ENCODE data around the gene ABCA1.

The ABCA1 gene

DNA sequence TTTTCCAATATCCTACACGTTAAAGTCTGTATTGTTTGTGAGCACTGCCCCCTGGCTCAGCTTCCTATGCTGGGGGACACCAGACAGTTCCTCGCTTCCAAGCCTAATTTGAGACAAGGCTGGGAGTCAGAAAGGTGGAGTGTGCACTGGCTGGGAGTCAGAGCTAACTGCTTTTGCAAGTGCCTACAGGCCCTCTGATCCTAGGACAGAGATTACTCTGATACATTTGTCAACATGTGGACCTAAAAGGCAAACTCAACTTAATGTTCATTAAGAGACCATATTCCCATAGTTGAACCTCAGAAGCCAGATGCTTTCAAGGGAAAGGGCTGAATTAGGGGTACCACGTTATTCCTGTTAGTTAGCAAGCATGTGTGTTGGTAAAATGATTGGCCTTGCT lies 83.2 kb downstream of the ABCA1 start:
- Histone ChIP-seq H3K4me3 (ENCODE audit: low read depth, low read length) (no peak overlapping the region), H3K36me3 (ENCODE audit: control insufficient read depth, insufficient read depth, low read length) (peaks cover 6% of the 10 kb centered on the region), H3K9ac (ENCODE audit: low read depth, low read length) (no peak overlapping the region), H3K4me1 (ENCODE audit: control insufficient read depth, insufficient read depth, low read length) (peaks cover 3% of the 10 kb centered on the region), H3K27me3 (ENCODE audit: control insufficient read depth, insufficient read depth, low read length) (no peaks in the 10 kb centered on the region), H3K9me3 (ENCODE audit: control insufficient read depth, insufficient read depth, low read length) (no peaks in the 10 kb centered on the region)

DNA sequence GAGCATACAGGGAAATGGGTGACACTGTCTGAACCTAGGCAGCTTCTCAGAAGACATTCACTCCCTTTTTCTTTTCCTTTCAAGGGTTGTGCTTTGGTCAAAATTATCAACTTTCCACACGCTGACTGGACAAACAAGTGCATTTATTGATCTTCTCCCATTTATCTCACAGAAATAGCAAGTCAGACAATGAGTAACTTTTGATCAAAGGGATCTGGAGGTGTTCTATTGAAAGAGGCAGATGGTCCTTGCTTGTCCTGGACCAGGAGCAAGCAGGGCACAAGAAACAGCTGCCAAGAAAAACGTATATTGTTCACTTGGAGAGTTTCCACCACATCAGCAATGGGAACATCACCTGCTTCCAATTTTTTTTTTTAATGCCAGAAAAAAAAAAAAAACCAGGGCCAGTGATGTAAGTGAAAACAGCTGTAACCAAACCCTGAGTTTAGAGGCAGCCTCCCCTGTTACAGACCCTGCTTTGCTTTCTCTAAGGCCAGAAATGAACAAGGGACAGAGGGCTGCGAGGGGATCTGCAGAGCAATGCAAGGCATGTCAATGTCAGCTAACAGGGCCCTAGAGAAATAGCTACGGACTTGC lies 84.2 kb downstream of the ABCA1 start:
- H3K9me3 ChIP-seq (ENCODE audit: control insufficient read depth, insufficient read depth, low read length), result no peaks in the 10 kb centered on the region
- H3K4me1 ChIP-seq (ENCODE audit: control insufficient read depth, insufficient read depth, low read length), result peaks cover 3% of the 10 kb centered on the region
- H3K27me3 ChIP-seq (ENCODE audit: control insufficient read depth, insufficient read depth, low read length), result no peaks in the 10 kb centered on the region
- H3K36me3 ChIP-seq (ENCODE audit: control insufficient read depth, insufficient read depth, low read length), result peaks cover 6% of the 10 kb centered on the region
- no peak overlapping the region for H3K9ac ChIP-seq (ENCODE audit: low read depth, low read length)
- H3K4me3 ChIP-seq (ENCODE audit: low read depth, low read length), result no peak overlapping the region

DNA sequence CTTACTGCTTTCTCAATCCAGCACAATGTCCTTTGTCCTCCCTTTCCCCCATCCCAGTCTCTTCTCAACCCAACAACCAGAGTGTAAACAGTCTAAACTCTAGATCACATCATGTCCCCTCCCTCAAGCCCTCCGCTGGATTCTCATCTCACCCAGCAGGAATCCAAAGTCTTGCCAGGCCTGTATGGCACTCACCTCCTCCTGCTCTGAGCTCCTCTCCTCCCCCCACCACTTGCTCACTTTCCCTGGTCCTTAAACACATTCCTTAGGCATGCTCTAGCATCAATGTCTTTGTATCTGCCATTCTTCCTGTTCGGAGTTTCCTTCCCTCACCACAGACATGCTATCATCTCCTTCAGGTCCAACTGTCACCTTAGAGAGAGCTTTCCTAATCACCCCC lies 85.3 kb downstream of the ABCA1 start:
- H3K27me3 ChIP-seq (ENCODE audit: control insufficient read depth, insufficient read depth, low read length), result no peaks in the 10 kb centered on the region
- no peak overlapping the region for H3K9ac ChIP-seq (ENCODE audit: low read depth, low read length)
- H3K4me1 ChIP-seq (ENCODE audit: control insufficient read depth, insufficient read depth, low read length), result peaks cover 3% of the 10 kb centered on the region
- no peaks in the 10 kb centered on the region for H3K9me3 ChIP-seq (ENCODE audit: control insufficient read depth, insufficient read depth, low read length)
- H3K4me3 ChIP-seq (ENCODE audit: low read depth, low read length), result no peak overlapping the region
- peaks cover 6% of the 10 kb centered on the region for H3K36me3 ChIP-seq (ENCODE audit: control insufficient read depth, insufficient read depth, low read length)

DNA sequence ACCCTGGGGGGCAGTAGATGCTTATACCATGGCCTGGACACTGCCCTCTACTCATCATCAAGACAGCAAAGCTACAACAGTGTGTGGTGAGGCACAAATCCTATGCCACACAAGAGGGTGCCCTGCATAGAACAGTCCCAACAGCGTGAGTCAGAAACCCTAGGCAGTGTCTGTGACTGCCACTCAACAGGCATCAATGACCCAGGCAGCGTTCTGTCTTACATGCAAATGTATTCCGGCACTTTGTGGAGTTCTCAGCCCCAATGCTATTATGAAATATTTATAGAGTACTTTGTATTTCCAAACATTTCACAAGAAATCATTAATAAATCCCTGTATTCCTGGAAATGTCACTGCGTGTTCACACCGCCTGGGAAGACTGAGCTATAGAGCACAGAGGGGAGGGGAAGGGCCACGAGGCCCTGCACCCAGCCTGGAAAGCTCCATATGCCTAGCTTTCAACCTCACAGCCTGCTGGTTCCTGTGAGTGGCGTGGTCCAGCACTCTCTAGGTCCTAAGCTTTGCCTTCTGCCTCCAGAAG lies 86.3 kb downstream of the ABCA1 start:
- peaks cover 3% of the 10 kb centered on the region for H3K4me1 ChIP-seq (ENCODE audit: control insufficient read depth, insufficient read depth, low read length)
- peaks cover 8% of the 10 kb centered on the region for H3K36me3 ChIP-seq (ENCODE audit: control insufficient read depth, insufficient read depth, low read length)
- H3K9ac ChIP-seq (ENCODE audit: low read depth, low read length), result no peak overlapping the region
- H3K27me3 ChIP-seq (ENCODE audit: control insufficient read depth, insufficient read depth, low read length), result no peaks in the 10 kb centered on the region
- H3K4me3 ChIP-seq (ENCODE audit: low read depth, low read length), result no peak overlapping the region
- H3K9me3 ChIP-seq (ENCODE audit: control insufficient read depth, insufficient read depth, low read length), result no peaks in the 10 kb centered on the region

DNA sequence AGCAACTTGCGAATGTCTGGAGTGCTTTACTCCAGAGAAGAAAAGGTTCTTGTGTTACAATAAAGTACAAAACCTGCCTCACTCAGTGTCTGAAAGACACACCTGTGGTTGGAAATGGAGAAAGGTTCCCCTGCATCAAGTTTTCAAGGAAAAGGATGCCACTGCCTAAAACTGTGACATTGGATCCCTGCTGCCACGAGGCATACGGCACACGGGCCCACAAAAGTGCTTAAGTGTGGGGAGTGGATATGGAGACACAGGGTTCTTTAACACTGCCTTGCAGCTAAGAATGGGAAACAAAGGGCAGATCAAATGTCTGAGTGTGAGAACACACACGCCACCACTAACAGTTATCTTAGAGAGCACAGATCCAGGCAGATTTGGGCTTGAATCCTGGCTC lies 89.0 kb downstream of the ABCA1 start:
- Histone ChIP-seq H3K36me3 (ENCODE audit: control insufficient read depth, insufficient read depth, low read length) (peaks cover 11% of the 10 kb centered on the region), H3K4me1 (ENCODE audit: control insufficient read depth, insufficient read depth, low read length) (peaks cover 3% of the 10 kb centered on the region), H3K4me3 (ENCODE audit: low read depth, low read length) (no peak overlapping the region), H3K27me3 (ENCODE audit: control insufficient read depth, insufficient read depth, low read length) (no peaks in the 10 kb centered on the region), H3K9me3 (ENCODE audit: control insufficient read depth, insufficient read depth, low read length) (no peaks in the 10 kb centered on the region), H3K9ac (ENCODE audit: low read depth, low read length) (no peak overlapping the region)

DNA sequence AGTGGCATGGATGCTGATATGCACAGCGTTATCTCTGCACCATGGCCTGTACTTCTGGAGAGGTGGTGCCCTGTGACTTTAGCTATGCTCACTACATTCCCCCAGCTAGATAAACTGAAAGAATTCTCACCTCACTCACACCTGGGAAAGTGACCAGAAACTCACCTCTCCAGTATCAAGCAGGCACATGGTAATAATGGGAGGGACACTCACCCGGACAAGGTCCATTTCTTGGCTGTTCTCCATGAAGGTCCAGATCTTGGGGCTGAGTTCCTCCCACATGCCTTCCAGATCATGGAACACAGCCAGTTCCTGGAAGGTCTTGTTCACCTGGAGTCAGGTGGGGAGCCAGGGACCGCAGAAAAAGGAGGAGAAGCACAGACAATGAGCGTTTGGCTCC lies 91.2 kb downstream of the ABCA1 start:
- Histone ChIP-seq H3K4me3 (ENCODE audit: low read depth, low read length) (no peak overlapping the region), H3K36me3 (ENCODE audit: control insufficient read depth, insufficient read depth, low read length) (peaks cover 9% of the 10 kb centered on the region), H3K9ac (ENCODE audit: low read depth, low read length) (no peak overlapping the region), H3K27me3 (ENCODE audit: control insufficient read depth, insufficient read depth, low read length) (no peaks in the 10 kb centered on the region), H3K9me3 (ENCODE audit: control insufficient read depth, insufficient read depth, low read length) (no peaks in the 10 kb centered on the region), H3K4me1 (ENCODE audit: control insufficient read depth, insufficient read depth, low read length) (no peaks in the 10 kb centered on the region)

DNA sequence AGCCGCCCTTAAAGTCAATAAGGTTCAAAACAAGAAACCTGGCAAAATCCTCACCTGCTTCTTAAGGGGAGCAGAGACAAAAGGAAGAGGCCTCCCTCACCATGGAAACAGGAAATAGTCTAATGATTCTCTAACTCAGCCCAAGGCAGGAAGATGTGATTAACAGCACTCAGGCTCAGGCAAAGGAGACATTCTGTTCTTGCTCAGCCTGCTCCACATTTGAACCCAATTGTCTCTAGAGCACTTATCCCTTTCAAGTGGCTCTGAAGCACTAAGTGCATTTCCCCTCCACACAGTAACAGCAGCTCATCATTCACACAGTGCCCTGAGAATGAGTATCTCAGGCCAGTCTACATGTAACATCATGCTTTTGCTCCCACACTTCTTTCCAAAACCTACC lies 91.7 kb downstream of the ABCA1 start:
- H3K9me3 ChIP-seq (ENCODE audit: control insufficient read depth, insufficient read depth, low read length), result no peaks in the 10 kb centered on the region
- H3K27me3 ChIP-seq (ENCODE audit: control insufficient read depth, insufficient read depth, low read length), result no peaks in the 10 kb centered on the region
- H3K4me3 ChIP-seq (ENCODE audit: low read depth, low read length), result no peak overlapping the region
- H3K36me3 ChIP-seq (ENCODE audit: control insufficient read depth, insufficient read depth, low read length), result peaks cover 9% of the 10 kb centered on the region
- H3K4me1 ChIP-seq (ENCODE audit: control insufficient read depth, insufficient read depth, low read length), result no peaks in the 10 kb centered on the region
- no peak overlapping the region for H3K9ac ChIP-seq (ENCODE audit: low read depth, low read length)

DNA sequence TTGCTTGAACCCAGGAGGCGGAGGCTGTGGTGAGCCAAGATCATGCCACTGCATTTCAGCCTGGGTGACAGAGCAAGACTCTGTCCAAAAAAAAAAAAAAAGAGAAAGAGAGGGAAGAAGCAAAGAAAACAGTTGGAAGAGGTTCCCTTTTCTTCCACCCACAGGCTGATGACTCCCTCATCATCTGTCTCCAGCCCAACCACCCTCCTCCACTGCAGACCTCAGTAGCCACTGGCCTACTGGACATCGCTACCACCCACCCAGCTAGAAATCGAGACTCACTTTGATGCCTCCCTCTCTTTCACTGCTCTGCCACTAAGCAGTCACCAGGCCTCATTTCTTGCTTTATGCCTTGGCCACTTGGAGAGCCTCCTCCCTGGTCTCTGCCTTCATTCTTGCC lies 92.8 kb downstream of the ABCA1 start:
- peaks cover 7% of the 10 kb centered on the region for H3K36me3 ChIP-seq (ENCODE audit: control insufficient read depth, insufficient read depth, low read length)
- no peak overlapping the region for H3K4me3 ChIP-seq (ENCODE audit: low read depth, low read length)
- H3K9ac ChIP-seq (ENCODE audit: low read depth, low read length), result no peak overlapping the region
- no peaks in the 10 kb centered on the region for H3K9me3 ChIP-seq (ENCODE audit: control insufficient read depth, insufficient read depth, low read length)
- H3K4me1 ChIP-seq (ENCODE audit: control insufficient read depth, insufficient read depth, low read length), result no peaks in the 10 kb centered on the region
- no peaks in the 10 kb centered on the region for H3K27me3 ChIP-seq (ENCODE audit: control insufficient read depth, insufficient read depth, low read length)

DNA sequence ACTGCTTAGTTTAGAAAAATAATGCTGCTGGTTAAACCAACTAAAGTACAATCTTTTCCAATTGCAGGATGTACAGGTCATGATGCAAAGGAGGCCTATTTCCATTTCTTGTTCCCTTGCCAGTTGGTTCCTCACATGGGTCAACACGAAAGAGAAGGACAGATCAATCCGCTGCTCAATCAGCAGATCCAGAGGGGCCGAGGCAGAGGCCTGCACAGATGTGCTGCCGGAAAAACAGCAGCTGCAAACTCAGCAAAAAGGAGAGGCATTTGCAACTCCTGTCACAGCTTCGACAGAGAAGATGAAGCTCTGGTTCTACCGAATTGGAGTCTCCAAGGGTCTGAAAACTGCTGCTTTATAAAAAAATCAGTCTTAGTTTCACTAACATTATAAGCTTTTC lies 94.3 kb downstream of the ABCA1 start:
- Histone ChIP-seq H3K4me1 (ENCODE audit: control insufficient read depth, insufficient read depth, low read length) (no peaks in the 10 kb centered on the region), H3K9me3 (ENCODE audit: control insufficient read depth, insufficient read depth, low read length) (no peaks in the 10 kb centered on the region), H3K9ac (ENCODE audit: low read depth, low read length) (no peak overlapping the region), H3K4me3 (ENCODE audit: low read depth, low read length) (no peak overlapping the region), H3K36me3 (ENCODE audit: control insufficient read depth, insufficient read depth, low read length) (peaks cover 6% of the 10 kb centered on the region), H3K27me3 (ENCODE audit: control insufficient read depth, insufficient read depth, low read length) (no peaks in the 10 kb centered on the region)

DNA sequence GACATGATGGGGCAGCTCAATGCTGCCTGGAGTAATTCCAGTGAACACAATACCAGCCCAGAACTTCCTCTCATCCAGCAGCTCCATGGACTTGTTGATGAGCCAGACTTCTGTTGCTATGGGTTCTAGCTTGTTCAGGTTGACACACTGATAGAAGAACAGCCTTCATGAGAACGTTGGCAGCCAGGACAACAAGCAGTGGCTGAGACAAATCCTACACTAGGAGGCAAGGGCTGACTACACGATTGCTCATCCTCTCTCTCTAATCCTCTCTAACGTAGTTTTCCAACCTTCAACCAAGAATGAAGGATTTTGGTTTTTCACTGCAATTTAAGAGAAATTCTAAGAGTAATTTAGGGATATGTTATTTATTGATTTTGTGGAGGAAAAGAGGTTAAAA lies 96.3 kb downstream of the ABCA1 start:
- no peak overlapping the region for H3K4me3 ChIP-seq (ENCODE audit: low read depth, low read length)
- H3K27me3 ChIP-seq (ENCODE audit: control insufficient read depth, insufficient read depth, low read length), result no peaks in the 10 kb centered on the region
- no peaks in the 10 kb centered on the region for H3K9me3 ChIP-seq (ENCODE audit: control insufficient read depth, insufficient read depth, low read length)
- peaks cover 8% of the 10 kb centered on the region for H3K36me3 ChIP-seq (ENCODE audit: control insufficient read depth, insufficient read depth, low read length)
- H3K9ac ChIP-seq (ENCODE audit: low read depth, low read length), result no peak overlapping the region
- no peaks in the 10 kb centered on the region for H3K4me1 ChIP-seq (ENCODE audit: control insufficient read depth, insufficient read depth, low read length)

DNA sequence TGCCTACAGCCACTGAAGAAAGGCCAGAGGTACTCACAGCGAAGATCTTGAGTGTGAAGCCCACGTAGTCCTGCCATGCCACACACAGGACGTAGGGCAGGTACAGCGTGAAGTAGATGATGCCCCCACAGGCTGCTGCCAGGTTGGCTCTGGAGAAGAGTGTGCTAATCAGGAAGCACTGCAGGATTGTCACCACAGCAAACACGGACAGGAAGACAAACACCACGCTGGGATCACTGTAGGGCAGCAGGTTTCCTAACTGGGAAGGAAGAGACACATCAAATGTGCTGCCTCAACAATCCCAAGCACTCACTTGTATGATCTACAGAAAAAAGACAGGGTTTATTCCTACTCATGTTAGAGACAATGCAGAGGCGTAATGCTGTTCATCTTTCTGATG lies 101.0 kb downstream of the ABCA1 start:
- H3K4me1 ChIP-seq (ENCODE audit: control insufficient read depth, insufficient read depth, low read length), result no peaks in the 10 kb centered on the region
- H3K9me3 ChIP-seq (ENCODE audit: control insufficient read depth, insufficient read depth, low read length), result no peaks in the 10 kb centered on the region
- H3K36me3 ChIP-seq (ENCODE audit: control insufficient read depth, insufficient read depth, low read length), result peaks cover 25% of the 10 kb centered on the region
- no peak overlapping the region for H3K9ac ChIP-seq (ENCODE audit: low read depth, low read length)
- H3K27me3 ChIP-seq (ENCODE audit: control insufficient read depth, insufficient read depth, low read length), result no peaks in the 10 kb centered on the region
- H3K4me3 ChIP-seq (ENCODE audit: low read depth, low read length), result no peak overlapping the region

DNA sequence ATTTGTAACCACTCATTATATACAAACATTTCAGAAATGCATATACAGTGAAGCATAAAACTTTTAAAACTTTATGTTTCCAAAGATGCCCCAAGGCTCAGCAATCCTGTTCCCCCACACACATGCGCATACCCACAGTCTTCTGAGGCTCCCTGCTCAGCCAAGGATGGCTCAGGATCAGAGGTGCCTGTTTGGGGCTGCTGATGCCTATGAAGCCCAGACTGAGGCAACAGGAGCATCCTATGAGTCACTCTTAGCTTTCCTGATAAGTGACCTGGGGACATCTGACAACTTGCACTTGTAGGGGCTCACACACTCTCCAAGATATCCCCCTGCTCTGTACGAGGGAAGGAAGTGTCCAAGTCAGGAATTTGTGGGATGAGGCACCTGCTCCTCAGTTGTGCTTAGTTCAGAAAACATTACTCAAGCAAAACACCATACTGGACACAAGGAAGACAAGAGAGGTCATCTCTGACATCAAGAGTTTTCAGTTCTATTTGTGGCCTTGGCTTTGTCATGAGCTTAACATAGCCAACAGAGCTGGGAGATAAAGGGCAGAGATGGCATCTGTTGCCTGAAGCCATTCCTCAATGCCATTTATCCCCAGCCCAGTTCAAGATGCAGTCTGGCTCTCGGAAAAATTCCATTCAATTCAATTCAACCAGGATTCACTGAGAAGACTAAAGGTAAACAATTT lies 101.7 kb downstream of the ABCA1 start:
- H3K4me1 ChIP-seq (ENCODE audit: control insufficient read depth, insufficient read depth, low read length), result no peaks in the 10 kb centered on the region
- no peaks in the 10 kb centered on the region for H3K27me3 ChIP-seq (ENCODE audit: control insufficient read depth, insufficient read depth, low read length)
- no peaks in the 10 kb centered on the region for H3K9me3 ChIP-seq (ENCODE audit: control insufficient read depth, insufficient read depth, low read length)
- H3K4me3 ChIP-seq (ENCODE audit: low read depth, low read length), result no peak overlapping the region
- H3K9ac ChIP-seq (ENCODE audit: low read depth, low read length), result no peak overlapping the region
- peaks cover 29% of the 10 kb centered on the region for H3K36me3 ChIP-seq (ENCODE audit: control insufficient read depth, insufficient read depth, low read length)

All from iPS-15b (cell line).